Upper lobe of left lung (tissue), 4 donors: ENCODE data around the gene HSPB1.

Experiments
- CTCF ChIP-seq, 6 experiments: fragments of 450-650 bp in 4 of 6; fragments of 200-600 bp in 2 of 6; sonication (generic) in 2 of 6; IDR thresholded peaks; one replicate each; pipeline ENCODE4 v1.5.1; 2016 to 2019; ENCODE audit warnings: antibody characterized with exemption in 6 of 6
- EP300 ChIP-seq, 4 donors: sonication (generic); formaldehyde crosslinking; IDR thresholded peaks; one replicate each; pipeline ENCODE4 v1.5.1; 2017; ENCODE audit warnings: antibody characterized with exemption in 4 of 4, control low read depth in 2 of 4
- POLR2A ChIP-seq, 4 donors: fragments of 450-650 bp; IDR thresholded peaks; one replicate each; pipeline ENCODE4 v1.5.1; 2016 to 2017; ENCODE audit warnings: antibody characterized with exemption in 4 of 4, mild to moderate bottlenecking in 2 of 4
- POLR2AphosphoS5 ChIP-seq, 2 donors: sonication (generic); formaldehyde crosslinking; IDR thresholded peaks; one replicate each; pipeline ENCODE4 v1.5.1; 2017; ENCODE audit warnings: antibody characterized with exemption in 2 of 2

- TF ChIP-seq CTCF (IDR thresholded peaks at IDR 0.05) = no peak
- TF ChIP-seq POLR2AphosphoS5 (IDR thresholded peaks at IDR 0.05) = no peak
- no peak for TF ChIP-seq POLR2A (IDR thresholded peaks at IDR 0.05)
- TF ChIP-seq EP300 (IDR thresholded peaks at IDR 0.05) = no peak
Observed at GRCh38 chr7:76286842-76287403, 15.6 kb upstream of the HSPB1 start.
